GM12873 (cell line): ENCODE results near the gene STX3.
A peak's percentile ranks its signal among the peaks of the same experiment; 100 is the strongest.

Experiments used
- TF ChIP-seq, protein P1 (sequence below): IDR thresholded peaks from 2 replicates; pipeline ENCODE4 v1.5.1; 2012; ENCODE audit warnings: low read depth, mild to moderate bottlenecking, moderate library complexity, low read length, control low read depth; ENCODE audit not compliant: insufficient read depth; ENCODE audit errors: missing control alignments

The STX3 gene

GRCh38 chr11:59804061-59804460, 48.9 kb downstream of the STX3 start:
- TF ChIP-seq, protein P1, sequence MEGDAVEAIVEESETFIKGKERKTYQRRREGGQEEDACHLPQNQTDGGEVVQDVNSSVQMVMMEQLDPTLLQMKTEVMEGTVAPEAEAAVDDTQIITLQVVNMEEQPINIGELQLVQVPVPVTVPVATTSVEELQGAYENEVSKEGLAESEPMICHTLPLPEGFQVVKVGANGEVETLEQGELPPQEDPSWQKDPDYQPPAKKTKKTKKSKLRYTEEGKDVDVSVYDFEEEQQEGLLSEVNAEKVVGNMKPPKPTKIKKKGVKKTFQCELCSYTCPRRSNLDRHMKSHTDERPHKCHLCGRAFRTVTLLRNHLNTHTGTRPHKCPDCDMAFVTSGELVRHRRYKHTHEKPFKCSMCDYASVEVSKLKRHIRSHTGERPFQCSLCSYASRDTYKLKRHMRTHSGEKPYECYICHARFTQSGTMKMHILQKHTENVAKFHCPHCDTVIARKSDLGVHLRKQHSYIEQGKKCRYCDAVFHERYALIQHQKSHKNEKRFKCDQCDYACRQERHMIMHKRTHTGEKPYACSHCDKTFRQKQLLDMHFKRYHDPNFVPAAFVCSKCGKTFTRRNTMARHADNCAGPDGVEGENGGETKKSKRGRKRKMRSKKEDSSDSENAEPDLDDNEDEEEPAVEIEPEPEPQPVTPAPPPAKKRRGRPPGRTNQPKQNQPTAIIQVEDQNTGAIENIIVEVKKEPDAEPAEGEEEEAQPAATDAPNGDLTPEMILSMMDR: no peak

DNA sequence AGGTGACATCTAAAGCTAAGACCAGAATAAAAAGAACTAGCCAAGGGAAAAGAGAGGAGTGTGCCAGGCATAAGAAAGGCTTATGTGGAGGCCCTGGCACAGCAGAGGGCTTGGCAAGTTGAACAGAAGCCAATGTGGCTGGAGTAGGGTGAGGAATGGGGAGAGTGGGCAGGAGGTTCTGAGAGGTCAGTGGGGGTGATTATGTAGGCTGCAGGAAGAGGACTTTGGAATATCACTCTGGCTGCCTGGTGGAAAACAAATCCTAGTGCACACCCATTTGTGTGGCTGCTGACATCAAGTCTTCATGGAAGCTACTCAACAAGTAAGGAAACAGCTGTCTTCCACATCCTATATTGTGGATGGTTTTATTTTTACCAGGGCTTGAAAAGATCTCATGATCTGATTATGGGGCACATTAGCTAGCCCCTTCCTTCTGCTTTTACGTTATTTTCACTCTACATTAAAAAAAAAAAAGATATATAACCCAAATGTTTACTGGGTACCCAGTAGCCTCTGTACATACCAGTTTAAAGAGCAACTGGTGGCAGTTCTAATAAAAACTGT, 52.0 kb downstream of the STX3 start:
- TF ChIP-seq, protein P1: no peak

GRCh38 chr11:59810189-59810910, 55.2 kb downstream of the STX3 start, which contains the start of gene MRPL16:
MRPL16 (minus strand) TSS chr11:59810778; CDS start chr11:59810658, 120 bp downstream.
- TF ChIP-seq, protein P1: peak; percentile 53

- TF ChIP-seq, protein P1: no peak
These were observed 55.7 kb downstream of the STX3 start for GRCh38 chr11:59810911-59811259.

DNA sequence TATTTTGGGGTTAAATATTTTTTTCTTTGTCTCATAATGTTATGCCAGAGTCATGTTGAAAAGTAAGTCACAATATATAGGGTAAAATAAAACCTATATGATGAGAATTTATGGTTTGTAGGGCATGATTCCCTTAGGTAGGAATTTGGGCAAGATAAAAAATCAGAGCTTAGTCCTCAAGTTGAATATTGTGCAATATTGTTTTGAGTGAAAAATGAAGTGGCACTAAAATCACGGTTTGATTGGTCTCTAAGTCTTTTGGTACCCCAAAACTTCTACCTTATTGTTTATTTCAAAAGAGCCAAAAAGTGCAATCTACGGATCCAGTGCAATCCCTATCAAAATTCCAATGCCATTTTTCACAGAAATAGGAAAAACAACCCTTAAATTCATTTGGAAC, 57.0 kb downstream of the STX3 start:
- TF ChIP-seq, protein P1: no peak

- TF ChIP-seq, protein P1: no peak
These were observed 58.2 kb downstream of the STX3 start for GRCh38 chr11:59813364-59813763.

DNA sequence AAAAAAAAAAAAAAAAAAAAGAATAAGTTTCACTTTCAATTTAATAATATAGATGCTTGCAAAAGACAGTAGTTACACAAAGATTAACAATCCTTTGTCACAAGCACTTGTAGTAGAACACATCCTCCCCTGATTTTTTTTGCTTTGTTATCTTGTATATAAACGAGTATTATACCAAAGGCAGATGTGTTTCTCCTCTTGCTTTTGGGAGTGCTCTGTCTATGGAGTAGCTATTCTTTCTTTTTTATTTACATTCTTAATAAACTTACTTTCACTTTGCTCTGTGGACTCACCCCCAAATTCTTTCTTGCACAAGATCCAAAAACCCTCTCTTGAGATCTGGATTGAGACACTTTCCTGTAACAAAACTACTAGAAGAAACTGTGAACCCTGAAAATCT, 58.8 kb downstream of the STX3 start:
- TF ChIP-seq, protein P1: no peak
